HL-60 (cell line): Measurements from ENCODE around the gene NEK11.

Experiments used
- DNase-seq, 2 experiments: peaks; one replicate each; pipeline ENCODE4 v3.0.0-alpha.2; 2010 to 2020; ENCODE audit warnings: low read depth in 1 of 2, low spot score in 1 of 2
- H3K27ac ChIP-seq: fragments of 250-450 bp; sonication (Bioruptor Pico); replicated peaks from 2 replicates; pipeline ENCODE4 v1.5.1; 2020; ENCODE audit warnings: mild to moderate bottlenecking, moderate library complexity
- H3K27me3 ChIP-seq: fragments of 250-450 bp; sonication (Bioruptor Pico); 2 replicates; pipeline ENCODE4 v1.5.1; 2021; ENCODE audit warnings: mild to moderate bottlenecking, moderate library complexity; ENCODE audit not compliant: insufficient read depth, poor library complexity, severe bottlenecking
- H3K4me3 ChIP-seq: replicated peaks from 2 replicates; pipeline ENCODE4 v1.5.1; 2011; ENCODE audit warnings: mild to moderate bottlenecking, control low read depth, low read length; ENCODE audit not compliant: insufficient read depth
- CTCF ChIP-seq: IDR thresholded peaks from one replicate; pipeline ENCODE4 v1.5.1; 2011; ENCODE audit warnings: low read length, control low read depth, inconsistent platforms; ENCODE audit not compliant: insufficient read depth
- GABPA ChIP-seq: IDR thresholded peaks from 2 replicates; pipeline ENCODE4 v1.6.1; 2012; ENCODE audit warnings: low read depth
- POLR2AphosphoS5 ChIP-seq: IDR thresholded peaks from 2 replicates; pipeline ENCODE4 v1.6.1; 2012; ENCODE audit warnings: low read depth
- REST ChIP-seq: IDR thresholded peaks from 2 replicates; pipeline ENCODE4 v1.6.1; 2012; ENCODE audit warnings: low read depth; ENCODE audit not compliant: insufficient replicate concordance
- SPI1 ChIP-seq: IDR thresholded peaks from 2 replicates; pipeline ENCODE4 v1.6.1; 2012; ENCODE audit warnings: low read depth, mild to moderate bottlenecking, borderline replicate concordance

Gene NEK11

DNA sequence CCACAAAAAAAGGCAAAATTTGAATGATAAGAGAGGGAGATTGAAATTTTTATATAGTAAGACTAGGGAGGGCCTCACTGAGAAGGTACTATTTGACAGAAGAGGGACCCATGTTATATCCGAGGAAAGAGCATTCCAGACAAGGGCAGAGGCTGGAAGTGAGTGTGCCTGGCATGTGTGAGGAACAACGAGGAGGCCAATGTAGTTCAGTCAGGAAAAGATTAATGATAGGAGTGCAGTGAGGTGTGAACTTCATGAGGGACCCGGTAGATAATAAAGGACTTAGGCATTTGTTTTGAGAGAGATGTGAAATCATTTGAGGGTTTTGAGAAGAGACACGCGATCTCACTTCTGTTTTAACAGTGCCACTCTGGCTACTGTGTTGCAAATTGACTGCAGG is 36.4 kb upstream of the NEK11 start:
- Histone ChIP-seq H3K4me3 (no peak overlapping the region), H3K27me3 (no peaks in the 10 kb centered on the region)

DNA sequence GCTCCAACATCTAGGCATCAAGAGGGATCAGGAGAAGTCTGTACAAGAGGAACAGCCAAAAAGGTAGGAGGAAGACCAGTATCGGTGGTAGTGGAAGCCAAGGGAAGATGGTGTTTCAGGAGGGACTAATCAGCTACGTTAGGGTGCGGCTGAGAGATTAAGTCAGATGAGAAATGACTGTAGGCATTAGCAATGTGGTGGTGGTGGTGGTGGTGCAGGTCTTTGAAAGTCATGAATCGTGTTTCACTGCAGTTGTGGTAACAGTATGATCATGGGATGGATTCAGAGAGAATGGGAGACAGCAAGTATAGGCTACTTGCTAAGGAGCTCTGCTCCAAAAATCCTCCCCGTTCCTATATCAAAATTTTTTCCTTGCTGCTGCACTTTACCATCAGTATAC is 35.6 kb upstream of the NEK11 start:
- no peak for DNase-seq
- Histone ChIP-seq H3K27ac (no peak overlapping the region), H3K4me3 (no peak overlapping the region), H3K27me3 (no peaks in the 10 kb centered on the region)
- TF ChIP-seq CTCF (no peak), SPI1 (no peak), REST (no peak), GABPA (no peak), POLR2AphosphoS5 (no peak)

More for the DNA sequence above, 36.4 kb upstream of the NEK11 start:
- TF ChIP-seq GABPA (no peak), CTCF (no peak), REST (no peak), SPI1 (no peak), POLR2AphosphoS5 (no peak)
- H3K27ac ChIP-seq: no peak overlapping the region
- DNase-seq: no peak

- TF ChIP-seq SPI1 (no peak), REST (no peak), GABPA (no peak), CTCF (no peak), POLR2AphosphoS5 (no peak)
- DNase-seq: no peak
- H3K27ac ChIP-seq: no peak overlapping the region
- H3K4me3 ChIP-seq: no peak overlapping the region
- no peaks in the 10 kb centered on the region for H3K27me3 ChIP-seq
Observed at GRCh38 chr3:130992344-130992743, 34.3 kb upstream of the NEK11 start.
